Mucosa of descending colon (tissue), 3 donors: ENCODE measurements around the gene SMIM13. TPM values are rescaled to one million over a fixed set of nuclear protein-coding genes. Genes with fewer than 3 reads are reported as not detected.

Experiments
- ATAC-seq: fragments of 200-7000 bp; cut with Tn5 transposase; one replicate; pipeline ENCODE4 v1.9.1; 2020; ENCODE audit warnings: mild to moderate bottlenecking, moderate library complexity
- DNase-seq, 3 donors: peaks; one replicate each; pipeline ENCODE4 v3.0.0-alpha.2; 2020
- H3K36me3 ChIP-seq: fragments of 200-600 bp; one replicate; pipeline ENCODE4 v1.8.0; 2021; ENCODE audit warnings: low read depth, mild to moderate bottlenecking
- H3K4me1 ChIP-seq: fragments of 200-600 bp; one replicate; pipeline ENCODE4 v1.8.0; 2021; ENCODE audit warnings: low read depth, mild to moderate bottlenecking
- H3K4me3 ChIP-seq: fragments of 200-600 bp; one replicate; pipeline ENCODE4 v1.8.0; 2021; ENCODE audit warnings: mild to moderate bottlenecking
- H3K9me3 ChIP-seq: fragments of 200-600 bp; one replicate; pipeline ENCODE4 v1.8.0; 2021; ENCODE audit warnings: mild to moderate bottlenecking
- CTCF ChIP-seq: fragments of 200-600 bp; IDR thresholded peaks from one replicate; pipeline ENCODE4 v1.8.0; 2022; ENCODE audit warnings: antibody characterized with exemption, mild to moderate bottlenecking
- intact Hi-C, 2 donors: fragments of 100-400 bp; cut with DNase I in 1 of 2; cut with micrococcal nuclease in 1 of 2; formaldehyde crosslinking; loops; one replicate each; pipeline versions ENCODE4 v1.11.0 to v1.11.1; 2022; cut with DNase I, micrococcal nuclease
- total RNA-seq, 3 donors: library from RNA; stranded (reverse); fragmentation: NEBNext Ultra II Directional in 2 of 3; extraction: Animal tissue kit (Norgen Biotek cat#: 25700) in 2 of 3; gene quantifications; one replicate each; pipeline versions ENCODE4 v1.2.1 to v1.2.4, GENCODE V29; 2021 to 2023
- donor health status: DM: no; HTN: no; CAD: no; lungs with moderate emphysema.
- donor health status: DM: no; HTN: no; CAD: no.
- donor health status: DM: no; HTN: yes; CAD: no.

The SMIM13 gene
- total RNA-seq, 3 donors from 2014 or later = 5.4 to 10.9 (median 5.6) TPM

- no peaks in the 10 kb centered on the region for H3K36me3 ChIP-seq
- intact Hi-C loops = no loop called here
- no peaks in the 10 kb centered on the region for H3K9me3 ChIP-seq
- DNase-seq = no peak
- H3K4me1 ChIP-seq = peaks cover 2% of the 10 kb centered on the region
- H3K4me3 ChIP-seq = no peak overlapping the region
- ATAC-seq = no peak
- TF ChIP-seq CTCF = no peak
Measured at GRCh38 chr6:11126876-11127275, 33.2 kb downstream of the SMIM13 start.

GRCh38 chr6:11128608-11129007 lies 35.0 kb downstream of the SMIM13 start:
- intact Hi-C loops = no loop called here
- H3K4me1 ChIP-seq = no peaks in the 10 kb centered on the region
- H3K36me3 ChIP-seq = no peaks in the 10 kb centered on the region
- no peak for TF ChIP-seq CTCF
- no peak for DNase-seq
- no peaks in the 10 kb centered on the region for H3K9me3 ChIP-seq
- H3K4me3 ChIP-seq = no peak overlapping the region
- ATAC-seq = no peak

GRCh38 chr6:11129908-11130565 lies 36.4 kb downstream of the SMIM13 start:
- no peak for ATAC-seq
- no peak for DNase-seq
- TF ChIP-seq CTCF = no peak
- Histone ChIP-seq H3K36me3 (no peaks in the 10 kb centered on the region), H3K4me3 (no peak overlapping the region), H3K4me1 (no peaks in the 10 kb centered on the region), H3K9me3 (no peaks in the 10 kb centered on the region)
- intact Hi-C loops = no loop called here

- intact Hi-C loops = no loop called here
- TF ChIP-seq CTCF = no peak
Measured at GRCh38 chr6:11130605-11131004, 37.0 kb downstream of the SMIM13 start.

GRCh38 chr6:11132194-11132888 lies 38.7 kb downstream of the SMIM13 start:
- intact Hi-C loops = no loop called here
- H3K4me1 ChIP-seq = no peaks in the 10 kb centered on the region
- ATAC-seq = no peak
- H3K36me3 ChIP-seq = no peaks in the 10 kb centered on the region
- H3K9me3 ChIP-seq = no peaks in the 10 kb centered on the region
- no peak for TF ChIP-seq CTCF
- no peak overlapping the region for H3K4me3 ChIP-seq
- no peak for DNase-seq

More at GRCh38 chr6:11130605-11131004, 37.0 kb downstream of the SMIM13 start:
- Histone ChIP-seq H3K4me1 (no peaks in the 10 kb centered on the region), H3K4me3 (no peak overlapping the region), H3K36me3 (no peaks in the 10 kb centered on the region), H3K9me3 (no peaks in the 10 kb centered on the region)
- DNase-seq (no peak), ATAC-seq (no peak)
